HL-60 (cell line): ENCODE results near the gene NPB.

Experiments
- POLR2AphosphoS5 ChIP-seq: IDR thresholded peaks from 2 replicates; pipeline ENCODE4 v1.6.1; 2012; ENCODE audit warnings: low read depth
- TF ChIP-seq, protein P1 (sequence below): IDR thresholded peaks from one replicate; pipeline ENCODE4 v1.5.1; 2011; ENCODE audit warnings: low read length, control low read depth, inconsistent platforms; ENCODE audit not compliant: insufficient read depth

DNA sequence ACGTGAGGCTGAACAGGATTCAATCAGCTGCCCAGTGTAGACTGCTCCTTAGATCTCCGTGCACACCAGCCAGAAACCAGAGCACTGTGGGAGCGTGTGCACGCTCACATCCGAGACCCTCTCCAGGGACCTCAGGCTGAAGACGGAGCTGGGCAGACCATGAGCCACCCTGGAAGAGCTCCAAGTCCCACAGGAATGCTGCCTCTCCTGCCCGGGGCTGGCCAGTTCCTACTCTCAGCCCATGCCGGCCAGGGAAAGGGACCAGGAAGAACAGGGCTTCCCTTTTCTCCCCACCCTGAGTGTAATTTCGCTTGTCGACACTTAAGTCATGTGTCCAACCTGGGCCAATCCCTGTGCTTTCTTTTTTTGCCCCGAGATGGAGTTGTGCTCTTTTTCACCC lies 17.5 kb upstream of the NPB start:
- TF ChIP-seq, protein P1, sequence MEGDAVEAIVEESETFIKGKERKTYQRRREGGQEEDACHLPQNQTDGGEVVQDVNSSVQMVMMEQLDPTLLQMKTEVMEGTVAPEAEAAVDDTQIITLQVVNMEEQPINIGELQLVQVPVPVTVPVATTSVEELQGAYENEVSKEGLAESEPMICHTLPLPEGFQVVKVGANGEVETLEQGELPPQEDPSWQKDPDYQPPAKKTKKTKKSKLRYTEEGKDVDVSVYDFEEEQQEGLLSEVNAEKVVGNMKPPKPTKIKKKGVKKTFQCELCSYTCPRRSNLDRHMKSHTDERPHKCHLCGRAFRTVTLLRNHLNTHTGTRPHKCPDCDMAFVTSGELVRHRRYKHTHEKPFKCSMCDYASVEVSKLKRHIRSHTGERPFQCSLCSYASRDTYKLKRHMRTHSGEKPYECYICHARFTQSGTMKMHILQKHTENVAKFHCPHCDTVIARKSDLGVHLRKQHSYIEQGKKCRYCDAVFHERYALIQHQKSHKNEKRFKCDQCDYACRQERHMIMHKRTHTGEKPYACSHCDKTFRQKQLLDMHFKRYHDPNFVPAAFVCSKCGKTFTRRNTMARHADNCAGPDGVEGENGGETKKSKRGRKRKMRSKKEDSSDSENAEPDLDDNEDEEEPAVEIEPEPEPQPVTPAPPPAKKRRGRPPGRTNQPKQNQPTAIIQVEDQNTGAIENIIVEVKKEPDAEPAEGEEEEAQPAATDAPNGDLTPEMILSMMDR, result no peak
- no peak; the same call in 1 of the 2 replicates for TF ChIP-seq POLR2AphosphoS5
